ENCODE results near the gene TNIK. TPM values are rescaled to one million over a fixed set of nuclear protein-coding genes. Genes with fewer than 3 reads are reported as not detected.

The TNIK gene
- total RNA-seq, 1 experiment from 2014 or later: 22.4 TPM

DNA sequence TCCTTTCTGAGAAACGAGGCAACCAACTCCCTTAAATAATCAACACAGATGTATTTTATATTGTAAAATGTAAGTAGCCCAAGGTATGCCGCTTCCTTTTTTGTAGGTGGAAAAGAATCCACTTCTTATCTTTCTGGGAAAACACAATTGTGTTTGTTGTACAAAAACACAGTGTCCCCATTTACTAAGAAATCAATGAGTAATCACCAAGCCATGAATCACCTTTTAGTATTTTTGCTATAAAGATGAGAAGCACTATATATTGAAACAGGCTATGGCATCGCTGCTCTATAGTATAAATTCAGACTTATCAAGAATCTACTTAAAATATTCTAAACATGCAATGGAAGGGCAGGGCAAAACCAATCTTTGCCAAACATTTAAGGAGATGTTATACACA lies 104.0 kb downstream of the TNIK start:
- ChIA-PET CTCF (no interaction called here), POLR2A (no interaction called here)
- Mint-ChIP-seq H3K9me3 (ENCODE audit: unreplicated experiment) (no peaks in the 10 kb centered on the region), H3K27ac (ENCODE audit: unreplicated experiment) (no peak overlapping the region), H3K4me1 (ENCODE audit: low read depth, unreplicated experiment) (no peaks in the 10 kb centered on the region), H3K4me3 (ENCODE audit: unreplicated experiment) (no peak overlapping the region), H3K36me3 (ENCODE audit: insufficient read depth, unreplicated experiment) (no peaks in the 10 kb centered on the region), H3K27me3 (ENCODE audit: insufficient read depth, unreplicated experiment) (no peaks in the 10 kb centered on the region)
- Histone ChIP-seq H3K36me3 (ENCODE audit: control insufficient read depth, insufficient read depth, low read length) (no peaks in the 10 kb centered on the region; the same call in 1 of the 2 replicates), H3K27me3 (replicated peaks; ENCODE audit: control insufficient read depth, insufficient read depth, low read length) (no peaks in the 10 kb centered on the region), H3K4me3 (ENCODE audit: low read depth, low read length) (no peak overlapping the region), H3K9me3 (no peaks in the 10 kb centered on the region), H3K4me1 (peaks cover 34% of the 10 kb centered on the region)
- TF ChIP-seq, protein P1, sequence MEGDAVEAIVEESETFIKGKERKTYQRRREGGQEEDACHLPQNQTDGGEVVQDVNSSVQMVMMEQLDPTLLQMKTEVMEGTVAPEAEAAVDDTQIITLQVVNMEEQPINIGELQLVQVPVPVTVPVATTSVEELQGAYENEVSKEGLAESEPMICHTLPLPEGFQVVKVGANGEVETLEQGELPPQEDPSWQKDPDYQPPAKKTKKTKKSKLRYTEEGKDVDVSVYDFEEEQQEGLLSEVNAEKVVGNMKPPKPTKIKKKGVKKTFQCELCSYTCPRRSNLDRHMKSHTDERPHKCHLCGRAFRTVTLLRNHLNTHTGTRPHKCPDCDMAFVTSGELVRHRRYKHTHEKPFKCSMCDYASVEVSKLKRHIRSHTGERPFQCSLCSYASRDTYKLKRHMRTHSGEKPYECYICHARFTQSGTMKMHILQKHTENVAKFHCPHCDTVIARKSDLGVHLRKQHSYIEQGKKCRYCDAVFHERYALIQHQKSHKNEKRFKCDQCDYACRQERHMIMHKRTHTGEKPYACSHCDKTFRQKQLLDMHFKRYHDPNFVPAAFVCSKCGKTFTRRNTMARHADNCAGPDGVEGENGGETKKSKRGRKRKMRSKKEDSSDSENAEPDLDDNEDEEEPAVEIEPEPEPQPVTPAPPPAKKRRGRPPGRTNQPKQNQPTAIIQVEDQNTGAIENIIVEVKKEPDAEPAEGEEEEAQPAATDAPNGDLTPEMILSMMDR (IDR thresholded peaks at IDR 0.05; ENCODE audit: insufficient read depth in 1 of 2, low read depth in 1 of 2, low read length in 1 of 2, severe bottlenecking in 1 of 2, unreplicated experiment in 1 of 2): no peak
- no TSS peak for BruUV-seq (replicated peaks)
- intact Hi-C loops (cut with micrococcal nuclease; ENCODE audit: unreplicated experiment): no loop called here
- no peak for DNase-seq

DNA sequence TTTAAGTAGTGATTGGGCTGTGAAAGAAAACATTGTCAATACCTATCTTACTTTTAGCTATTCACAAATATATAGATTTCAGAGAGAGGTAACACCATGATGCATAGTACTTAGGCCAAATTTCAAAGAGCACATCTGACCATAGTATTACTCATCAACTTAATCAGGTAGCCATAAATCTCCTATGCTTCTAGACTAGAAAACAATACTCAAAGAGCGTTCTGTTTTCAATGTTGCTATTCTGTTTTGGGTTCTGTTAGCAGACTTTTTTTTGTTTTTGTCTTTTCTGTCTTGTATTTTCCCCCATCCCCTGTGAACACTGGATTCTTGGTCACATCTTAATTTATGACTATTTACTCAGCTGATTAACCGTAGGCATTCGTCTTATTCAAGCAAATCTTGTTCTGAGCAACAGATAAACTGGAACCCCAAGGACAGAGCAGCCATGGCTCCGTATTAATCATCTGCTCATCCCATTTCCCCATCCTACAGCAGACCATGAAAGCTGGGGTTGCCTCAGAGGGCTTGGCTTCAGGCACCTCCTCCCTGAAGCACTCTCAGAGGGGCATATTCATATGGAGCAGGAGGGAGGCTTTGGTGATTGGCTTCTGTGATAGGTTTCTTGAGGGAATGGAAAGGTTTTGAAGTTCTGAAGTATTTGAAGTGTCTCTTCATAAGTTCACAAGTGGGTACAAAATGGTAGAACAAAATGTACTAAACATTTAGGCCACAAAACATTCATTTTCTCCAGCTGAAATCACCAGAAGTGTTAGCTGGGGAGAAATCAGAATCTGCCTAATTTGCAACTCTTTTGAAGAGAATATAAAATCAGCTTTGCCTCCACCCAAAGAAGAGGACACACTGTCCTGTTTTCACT lies 105.3 kb downstream of the TNIK start:
- intact Hi-C loops (cut with micrococcal nuclease; ENCODE audit: unreplicated experiment): no loop called here
- no TSS peak for BruUV-seq (replicated peaks)
- Histone ChIP-seq H3K4me1 (peaks cover 34% of the 10 kb centered on the region), H3K27me3 (replicated peaks; ENCODE audit: control insufficient read depth, insufficient read depth, low read length) (no peaks in the 10 kb centered on the region), H3K9me3 (no peaks in the 10 kb centered on the region), H3K36me3 (ENCODE audit: control insufficient read depth, insufficient read depth, low read length) (no peaks in the 10 kb centered on the region; the same call in 1 of the 2 replicates), H3K4me3 (ENCODE audit: low read depth, low read length) (no peak overlapping the region)
- H3K4me1 Mint-ChIP-seq (ENCODE audit: low read depth, unreplicated experiment): no peaks in the 10 kb centered on the region
- ChIA-PET POLR2A (no interaction called here), CTCF (no interaction called here)
- DNase-seq: no peak
- H3K27me3 Mint-ChIP-seq (ENCODE audit: insufficient read depth, unreplicated experiment): no peaks in the 10 kb centered on the region
- TF ChIP-seq, protein P1 (IDR thresholded peaks at IDR 0.05; ENCODE audit: insufficient read depth in 1 of 2, low read depth in 1 of 2, low read length in 1 of 2, severe bottlenecking in 1 of 2, unreplicated experiment in 1 of 2): no peak
- no peaks in the 10 kb centered on the region for H3K36me3 Mint-ChIP-seq (ENCODE audit: insufficient read depth, unreplicated experiment)
- H3K9me3 Mint-ChIP-seq (ENCODE audit: unreplicated experiment): no peaks in the 10 kb centered on the region
- H3K4me3 Mint-ChIP-seq (ENCODE audit: unreplicated experiment): no peak overlapping the region
- H3K27ac Mint-ChIP-seq (ENCODE audit: unreplicated experiment): no peak overlapping the region

DNA sequence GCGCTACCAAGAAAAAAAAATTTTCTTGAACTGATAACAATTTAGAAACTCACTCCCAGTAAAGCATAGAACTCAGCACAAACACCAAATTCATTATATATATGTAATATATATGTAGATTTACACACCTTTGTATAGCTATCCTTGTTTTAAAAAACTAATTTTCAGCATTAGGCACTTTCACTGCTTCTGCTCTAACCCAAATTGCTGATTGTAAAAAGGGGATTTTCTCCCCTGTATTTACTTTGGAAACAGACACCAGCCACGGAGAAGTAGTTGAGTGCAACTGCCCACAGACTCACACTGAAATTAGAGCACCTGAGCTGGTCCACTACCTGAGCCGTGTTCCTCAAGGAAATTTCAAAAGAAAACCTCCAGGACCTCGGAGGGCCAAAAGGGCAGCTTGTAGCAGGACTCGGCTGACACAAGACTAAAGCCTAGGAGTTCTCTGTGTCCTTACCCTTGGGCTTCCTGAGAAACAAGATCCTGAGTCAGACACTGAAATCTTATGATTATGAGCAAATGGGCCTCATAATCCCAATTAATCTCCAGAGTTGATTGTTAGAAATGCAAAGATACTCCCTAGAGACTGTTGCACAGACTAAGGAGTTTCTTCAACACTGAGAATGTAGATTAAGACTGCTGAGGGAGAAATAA lies 106.0 kb downstream of the TNIK start:
- BruUV-seq (replicated peaks): no TSS peak
- POLR2A ChIA-PET: no interaction called here

More for the DNA sequence above, 106.0 kb downstream of the TNIK start:
- H3K9me3 ChIP-seq: no peaks in the 10 kb centered on the region
- intact Hi-C loops (cut with micrococcal nuclease; ENCODE audit: unreplicated experiment): no loop called here
- H3K4me1 Mint-ChIP-seq (ENCODE audit: low read depth, unreplicated experiment): no peaks in the 10 kb centered on the region
- H3K36me3 ChIP-seq (ENCODE audit: control insufficient read depth, insufficient read depth, low read length): no peaks in the 10 kb centered on the region; the same call in 1 of the 2 replicates
- CTCF ChIA-PET: no interaction called here
- H3K9me3 Mint-ChIP-seq (ENCODE audit: unreplicated experiment): no peaks in the 10 kb centered on the region
- no peak overlapping the region for H3K4me3 Mint-ChIP-seq (ENCODE audit: unreplicated experiment)
- H3K36me3 Mint-ChIP-seq (ENCODE audit: insufficient read depth, unreplicated experiment): no peaks in the 10 kb centered on the region
- no peaks in the 10 kb centered on the region for H3K27me3 Mint-ChIP-seq (ENCODE audit: insufficient read depth, unreplicated experiment)
- TF ChIP-seq, protein P1 (IDR thresholded peaks at IDR 0.05; ENCODE audit: insufficient read depth in 1 of 2, low read depth in 1 of 2, low read length in 1 of 2, severe bottlenecking in 1 of 2, unreplicated experiment in 1 of 2): no peak
- no peak overlapping the region for H3K4me3 ChIP-seq (ENCODE audit: low read depth, low read length)
- no peak overlapping the region for H3K27ac Mint-ChIP-seq (ENCODE audit: unreplicated experiment)
- peaks cover 33% of the 10 kb centered on the region for H3K4me1 ChIP-seq
- DNase-seq: no peak
- H3K27me3 ChIP-seq (replicated peaks; ENCODE audit: control insufficient read depth, insufficient read depth, low read length): no peaks in the 10 kb centered on the region

Measured in Caco-2 (cell line).